GM10248 (cell line): Measurements from ENCODE around the gene MT1A.

ENCODE experiments used
- CTCF ChIA-PET: fragments of 300-600 bp; sonication (Branson Sonifier 250); formaldehyde crosslinking; extraction: SDS; loops from one replicate; lab custom pipeline; 2021; ENCODE audit warnings: antibody characterized with exemption; lab: Yijun Ruan, JAX
- POLR2A ChIA-PET: fragments of 350-650 bp; sonication (Branson Sonifier 250); formaldehyde crosslinking; extraction: SDS; loops from one replicate; lab custom pipeline; 2020; ENCODE audit warnings: antibody characterized with exemption; lab: Yijun Ruan, JAX
- DNase-seq: peaks from one replicate; pipeline ENCODE4 v3.0.0; 2012; ENCODE audit errors: extremely low spot score
- TF ChIP-seq, protein P1 (sequence below): IDR thresholded peaks from 2 replicates; pipeline ENCODE4 v1.5.1; 2012; ENCODE audit warnings: mild to moderate bottlenecking, low read depth; ENCODE audit errors: extremely low read depth, missing control alignments, control extremely low read depth

The MT1A gene

DNA sequence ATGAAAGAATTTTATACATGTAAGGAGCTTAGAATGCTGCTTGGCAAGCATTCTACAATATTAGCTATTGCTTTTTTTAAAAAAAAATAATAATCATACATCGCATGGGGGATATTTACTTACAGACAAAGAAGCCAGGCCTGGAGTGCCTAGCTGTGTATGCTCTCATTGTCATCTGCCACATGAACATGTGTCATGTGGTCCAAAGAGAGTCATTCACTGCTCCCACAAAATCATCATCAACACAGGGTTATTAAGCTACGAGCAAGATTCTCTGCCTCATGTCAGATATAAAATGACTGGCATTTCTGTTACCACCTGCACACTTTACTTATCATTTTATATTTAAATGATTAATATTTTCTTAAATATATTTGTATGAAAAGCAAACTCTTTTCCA is 14.8 kb upstream of the MT1A start:
- ChIA-PET CTCF (interaction anchor here (0.8 to 1.9 kb wide), 7 partner anchors 9 to 79 kb away, joined by 3 to 4 read pairs (median 3); no protein-coding TSS in a partner anchor), POLR2A (interaction anchor here (0.5 kb wide), 1 partner anchor 210 kb away, joined by 5 read pairs; no protein-coding TSS in a partner anchor)
- TF ChIP-seq, protein P1, sequence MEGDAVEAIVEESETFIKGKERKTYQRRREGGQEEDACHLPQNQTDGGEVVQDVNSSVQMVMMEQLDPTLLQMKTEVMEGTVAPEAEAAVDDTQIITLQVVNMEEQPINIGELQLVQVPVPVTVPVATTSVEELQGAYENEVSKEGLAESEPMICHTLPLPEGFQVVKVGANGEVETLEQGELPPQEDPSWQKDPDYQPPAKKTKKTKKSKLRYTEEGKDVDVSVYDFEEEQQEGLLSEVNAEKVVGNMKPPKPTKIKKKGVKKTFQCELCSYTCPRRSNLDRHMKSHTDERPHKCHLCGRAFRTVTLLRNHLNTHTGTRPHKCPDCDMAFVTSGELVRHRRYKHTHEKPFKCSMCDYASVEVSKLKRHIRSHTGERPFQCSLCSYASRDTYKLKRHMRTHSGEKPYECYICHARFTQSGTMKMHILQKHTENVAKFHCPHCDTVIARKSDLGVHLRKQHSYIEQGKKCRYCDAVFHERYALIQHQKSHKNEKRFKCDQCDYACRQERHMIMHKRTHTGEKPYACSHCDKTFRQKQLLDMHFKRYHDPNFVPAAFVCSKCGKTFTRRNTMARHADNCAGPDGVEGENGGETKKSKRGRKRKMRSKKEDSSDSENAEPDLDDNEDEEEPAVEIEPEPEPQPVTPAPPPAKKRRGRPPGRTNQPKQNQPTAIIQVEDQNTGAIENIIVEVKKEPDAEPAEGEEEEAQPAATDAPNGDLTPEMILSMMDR: no peak
- no peak for DNase-seq

DNA sequence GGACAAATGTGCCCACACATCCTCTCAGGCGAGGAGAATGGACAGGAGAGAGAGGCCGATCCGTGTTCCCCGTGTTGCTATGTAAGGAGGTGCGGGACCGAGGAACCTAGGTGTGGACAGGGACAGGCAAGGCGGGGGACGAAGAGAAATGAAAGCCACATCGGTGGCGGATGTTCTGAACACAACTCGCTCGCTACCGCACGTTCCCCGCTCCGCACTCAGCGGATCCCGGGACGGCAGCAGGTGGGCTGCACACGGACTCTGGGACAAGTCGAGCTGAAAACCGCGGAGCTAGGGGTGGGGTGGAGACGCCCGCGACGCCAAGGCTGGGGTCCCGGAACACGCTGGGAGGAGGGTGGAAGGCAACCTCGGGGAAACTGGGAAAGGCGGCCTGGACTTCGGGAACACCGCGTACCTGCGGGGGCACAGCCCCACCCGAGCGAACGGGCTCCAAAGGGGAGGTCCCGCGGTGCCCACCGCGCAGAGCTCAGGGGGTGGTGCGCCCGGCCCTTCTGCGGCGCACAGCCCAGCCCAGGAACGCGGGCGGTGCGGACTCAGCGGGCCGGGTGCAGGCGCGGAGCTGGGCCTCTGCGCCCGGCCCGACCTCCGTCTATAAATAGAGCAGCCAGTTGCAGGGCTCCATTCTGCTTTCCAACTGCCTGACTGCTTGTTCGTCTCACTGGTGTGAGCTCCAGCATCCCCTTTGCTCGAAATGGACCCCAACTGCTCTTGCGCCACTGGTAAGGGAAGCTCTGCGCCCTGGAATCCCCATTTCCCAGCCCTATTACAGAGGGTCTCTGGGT is 13.1 kb upstream of the MT1A start, which contains the start of gene MT1E:
MT1E (plus strand) TSS at position 642 of the 803 bp plus-strand sequence; CDS start at position 713, 71 bp downstream.
- POLR2A ChIA-PET: interaction anchor here (0.6 kb wide), 1 partner anchor 9 kb away, joined by 3 read pairs; no protein-coding TSS in a partner anchor
- no peak for DNase-seq
- TF ChIP-seq, protein P1: no peak
- CTCF ChIA-PET: interaction anchor here (1.2 to 1.5 kb wide), 4 partner anchors 8 to 77 kb away, joined by 3 to 4 read pairs (median 4); no protein-coding TSS in a partner anchor

DNA sequence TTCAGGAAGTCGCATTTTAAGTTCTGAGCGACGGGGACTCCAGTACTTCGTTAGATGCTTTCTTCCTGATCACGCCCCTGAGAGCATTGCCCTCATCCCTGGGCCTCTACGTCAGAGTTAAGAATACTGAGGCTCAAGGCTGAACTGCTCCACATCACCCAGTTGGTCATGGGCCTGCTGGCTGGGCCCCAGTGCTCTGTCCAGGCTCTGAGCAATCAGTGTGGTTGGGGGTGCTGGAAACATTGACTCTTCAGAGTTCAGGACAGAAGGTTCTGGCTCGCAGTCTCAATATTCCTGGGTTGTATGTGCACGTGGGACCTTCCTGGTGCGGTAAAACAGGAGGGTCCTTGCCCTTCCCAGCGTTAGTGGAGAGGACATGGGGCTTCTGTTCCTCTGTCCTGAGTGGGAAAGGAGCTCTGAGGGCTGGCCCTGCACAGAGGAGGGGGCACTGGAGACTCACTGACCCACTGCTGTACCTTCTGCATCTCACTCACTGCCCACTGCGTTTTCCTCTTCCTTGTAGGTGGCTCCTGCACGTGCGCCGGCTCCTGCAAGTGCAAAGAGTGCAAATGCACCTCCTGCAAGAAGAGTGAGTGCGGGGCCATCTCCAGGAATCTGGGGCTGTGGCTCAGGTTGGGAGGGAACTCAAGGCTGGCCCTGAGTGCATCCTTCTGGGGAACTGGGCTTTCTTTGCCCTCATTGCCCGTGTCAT is 12.4 kb upstream of the MT1A start:
- ChIA-PET CTCF (interaction anchor here (1.0 to 1.5 kb wide), 6 partner anchors 8 to 240 kb away, joined by 3 to 4 read pairs (median 4); no protein-coding TSS in a partner anchor), POLR2A (interaction anchor here (0.6 kb wide), 1 partner anchor 9 kb away, joined by 3 read pairs; no protein-coding TSS in a partner anchor)
- TF ChIP-seq, protein P1: no peak
- DNase-seq: no peak

DNA sequence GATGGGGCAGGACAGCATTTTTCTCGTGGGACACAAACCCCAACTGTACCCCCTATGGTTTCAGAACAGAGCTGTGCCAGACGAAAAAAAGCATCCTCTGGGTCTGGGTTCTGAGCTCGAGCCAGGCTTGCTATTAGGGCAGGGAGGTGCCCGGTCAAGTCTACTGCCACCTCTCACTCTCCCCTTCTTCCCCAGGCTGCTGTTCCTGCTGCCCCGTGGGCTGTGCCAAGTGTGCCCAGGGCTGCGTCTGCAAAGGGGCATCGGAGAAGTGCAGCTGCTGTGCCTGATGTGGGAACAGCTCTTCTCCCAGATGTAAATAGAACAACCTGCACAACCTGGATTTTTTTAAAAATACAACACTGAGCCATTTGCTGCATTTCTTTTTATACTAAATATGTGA is 11.8 kb upstream of the MT1A start:
- CTCF ChIA-PET: interaction anchor here (1.0 to 1.5 kb wide), 4 partner anchors 9 to 240 kb away, joined by 3 to 4 read pairs (median 3); no protein-coding TSS in a partner anchor

DNA sequence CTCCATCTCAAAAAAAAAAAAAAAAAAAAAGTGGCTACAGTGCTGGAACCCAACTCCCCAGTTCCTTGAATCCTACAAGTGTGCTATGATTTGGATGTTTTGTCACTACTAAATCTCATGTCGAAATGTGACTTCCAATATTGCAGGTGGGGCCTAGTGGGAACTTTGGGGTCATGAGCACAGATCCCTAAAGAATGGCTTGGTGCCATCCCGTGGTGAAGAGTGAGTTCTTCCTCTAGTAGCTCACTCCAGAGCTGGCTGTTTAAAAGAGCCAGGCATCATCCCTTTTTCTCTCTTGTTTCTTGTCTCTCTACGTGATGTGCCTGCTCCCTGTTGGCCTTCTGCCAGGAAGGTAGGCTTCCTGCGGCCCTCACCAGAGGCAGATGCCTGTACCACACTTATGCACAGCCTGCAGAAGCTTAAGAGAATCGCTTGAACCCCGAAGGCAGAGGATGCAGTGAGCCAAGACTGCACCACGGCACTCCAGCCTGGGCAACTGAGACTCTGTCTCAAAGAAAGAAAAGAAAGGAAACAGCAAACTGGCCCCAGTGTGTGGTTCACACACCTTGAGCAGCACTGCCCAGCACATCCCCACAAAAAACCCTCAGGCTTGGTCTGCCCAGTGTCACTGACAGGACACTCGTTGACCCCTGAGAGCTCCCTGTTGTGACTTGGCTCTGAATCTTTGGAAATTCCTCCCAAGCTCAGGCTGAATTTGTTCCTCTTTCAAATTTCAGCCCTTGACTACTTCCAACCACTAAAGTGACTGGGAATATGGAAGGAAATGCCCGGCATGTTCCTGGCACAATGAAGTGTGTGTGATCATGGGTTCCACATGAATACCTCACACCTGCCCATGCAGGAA is 9.7 kb upstream of the MT1A start:
- DNase-seq: no peak
- POLR2A ChIA-PET: no interaction called here
- CTCF ChIA-PET: interaction anchor here (1.2 to 1.4 kb wide), 3 partner anchors 14 to 52 kb away, joined by 3 to 5 read pairs (median 4); no protein-coding TSS in a partner anchor

More for the DNA sequence above, 11.8 kb upstream of the MT1A start:
- DNase-seq: no peak
- TF ChIP-seq, protein P1: no peak
- POLR2A ChIA-PET: no interaction called here

More for the DNA sequence above, 9.7 kb upstream of the MT1A start:
- TF ChIP-seq, protein P1: no peak
